SK-N-MC (cell line): ENCODE data around the gene STIL.

Experiments used
- DNase-seq: peaks from one replicate; pipeline ENCODE4 v3.0.0-alpha.2; 2011; ENCODE audit warnings: low read depth, low spot score
- H3K27ac ChIP-seq: fragments of 200-600 bp; sonication (generic); 2 replicates; pipeline ENCODE4 v1.5.1; 2016; ENCODE audit warnings: mixed run types
- H3K36me3 ChIP-seq: fragments of 200-600 bp; sonication (generic); 2 replicates; pipeline ENCODE4 v1.6.1; 2017; ENCODE audit warnings: antibody characterized with exemption, low read length, mixed read lengths; ENCODE audit not compliant: insufficient read depth
- H3K4me3 ChIP-seq: fragments of 200-600 bp; sonication (generic); 2 replicates; pipeline ENCODE4 v1.5.1; 2016
- H3K9ac ChIP-seq: fragments of 200-600 bp; sonication (generic); 2 replicates; pipeline ENCODE4 v1.8.0; 2017; ENCODE audit warnings: mixed run types, mixed read lengths; ENCODE audit not compliant: insufficient read length
- H3K9me3 ChIP-seq: fragments of 200-600 bp; sonication (generic); 2 replicates; pipeline ENCODE4 v1.6.1; 2017; ENCODE audit warnings: low read depth, mild to moderate bottlenecking, antibody characterized with exemption, low read length, moderate library complexity, mixed read lengths
- EZH2 ChIP-seq: fragments of 200-600 bp; sonication (generic); IDR thresholded peaks from one replicate; pipeline ENCODE4 v1.6.1; 2017; ENCODE audit warnings: antibody characterized with exemption
- FOXP2 ChIP-seq: optimal IDR thresholded peaks from 2 replicates; pipeline ENCODE3; 2011; ENCODE audit warnings: mild to moderate bottlenecking, moderate library complexity; ENCODE audit not compliant: insufficient read depth; ENCODE audit errors: extremely low read length, control extremely low read depth
- POLR2AphosphoS5 ChIP-seq: IDR thresholded peaks from 2 replicates; pipeline ENCODE4 v1.6.1; 2012; ENCODE audit warnings: mild to moderate bottlenecking, low read depth, low read length, borderline replicate concordance

STIL gene

DNA sequence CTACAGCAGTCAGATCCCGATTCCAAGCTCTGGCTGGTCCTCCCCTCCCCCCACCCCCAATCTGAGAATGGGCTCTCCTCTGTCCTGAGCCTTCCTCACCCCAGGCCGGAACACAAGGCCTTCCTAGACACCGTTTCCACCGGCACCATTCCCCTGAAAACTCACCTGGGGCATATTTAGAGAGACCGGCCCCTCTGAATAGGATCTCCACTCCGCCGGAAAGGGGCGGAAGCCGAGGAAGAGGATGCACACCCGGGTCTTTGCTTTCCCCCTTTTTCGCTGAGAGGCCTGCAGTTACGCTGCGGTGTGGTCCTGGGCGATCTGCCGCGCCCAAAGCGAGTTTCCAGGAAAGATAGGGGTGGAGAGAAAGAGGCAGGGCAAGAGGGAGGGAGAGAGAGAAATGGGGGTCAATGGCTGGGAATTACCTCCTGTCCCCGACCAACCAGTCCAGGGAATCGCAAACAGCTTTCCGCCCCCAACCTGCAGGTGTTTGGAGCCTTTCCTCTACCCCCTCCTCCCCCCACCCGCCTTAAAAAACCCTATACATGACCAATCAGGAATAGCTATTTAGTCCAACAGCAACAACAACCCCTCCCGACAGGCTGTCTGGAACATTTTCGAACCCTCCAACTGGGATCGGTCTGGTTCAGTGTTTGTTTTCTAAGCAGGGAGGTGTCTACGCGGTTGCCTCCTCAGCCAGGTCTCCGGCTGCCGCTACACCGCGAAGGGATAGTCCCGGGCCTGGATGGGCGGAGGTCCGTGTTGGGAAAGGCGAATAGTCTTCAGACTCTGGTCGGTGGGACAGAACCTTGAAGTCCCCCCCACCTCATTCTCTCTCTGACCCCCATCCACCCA, 84.7 kb downstream of the STIL start:
- H3K4me3 ChIP-seq, result no peak overlapping the region

DNA sequence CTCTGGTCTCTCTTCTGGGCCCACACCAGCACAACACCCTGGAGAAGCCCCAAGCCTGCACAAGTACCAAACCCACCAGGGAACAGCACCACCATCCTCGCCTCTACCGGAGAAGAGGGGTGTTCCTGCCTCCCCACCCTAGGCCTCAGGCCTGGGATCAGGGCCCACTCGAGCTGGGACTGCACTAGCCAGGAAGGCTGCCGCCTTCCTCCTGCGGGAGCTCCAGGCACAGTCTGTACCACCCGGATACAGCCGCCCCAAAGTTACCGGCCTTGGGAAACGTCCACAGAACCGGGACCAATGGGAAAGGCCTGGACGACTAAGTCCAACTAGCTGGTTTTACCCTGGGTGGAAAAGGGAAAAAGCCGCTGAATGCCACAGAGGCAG, 85.3 kb downstream of the STIL start:
- Histone ChIP-seq H3K4me3 (no peak overlapping the region), H3K9ac (no peak overlapping the region), H3K27ac (no peak overlapping the region), H3K36me3 (no peaks in the 10 kb centered on the region), H3K9me3 (no peaks in the 10 kb centered on the region)
- no peak for DNase-seq
- TF ChIP-seq POLR2AphosphoS5 (no peak), EZH2 (no peak), FOXP2 (no peak)

More for the DNA sequence above, 84.7 kb downstream of the STIL start:
- H3K9me3 ChIP-seq, result no peaks in the 10 kb centered on the region
- H3K36me3 ChIP-seq, result no peaks in the 10 kb centered on the region
- no peak overlapping the region for H3K27ac ChIP-seq
- DNase-seq, result no peak
- H3K9ac ChIP-seq, result no peak overlapping the region
- no peak for TF ChIP-seq EZH2
- TF ChIP-seq FOXP2, result no peak
- TF ChIP-seq POLR2AphosphoS5, result no peak

DNA sequence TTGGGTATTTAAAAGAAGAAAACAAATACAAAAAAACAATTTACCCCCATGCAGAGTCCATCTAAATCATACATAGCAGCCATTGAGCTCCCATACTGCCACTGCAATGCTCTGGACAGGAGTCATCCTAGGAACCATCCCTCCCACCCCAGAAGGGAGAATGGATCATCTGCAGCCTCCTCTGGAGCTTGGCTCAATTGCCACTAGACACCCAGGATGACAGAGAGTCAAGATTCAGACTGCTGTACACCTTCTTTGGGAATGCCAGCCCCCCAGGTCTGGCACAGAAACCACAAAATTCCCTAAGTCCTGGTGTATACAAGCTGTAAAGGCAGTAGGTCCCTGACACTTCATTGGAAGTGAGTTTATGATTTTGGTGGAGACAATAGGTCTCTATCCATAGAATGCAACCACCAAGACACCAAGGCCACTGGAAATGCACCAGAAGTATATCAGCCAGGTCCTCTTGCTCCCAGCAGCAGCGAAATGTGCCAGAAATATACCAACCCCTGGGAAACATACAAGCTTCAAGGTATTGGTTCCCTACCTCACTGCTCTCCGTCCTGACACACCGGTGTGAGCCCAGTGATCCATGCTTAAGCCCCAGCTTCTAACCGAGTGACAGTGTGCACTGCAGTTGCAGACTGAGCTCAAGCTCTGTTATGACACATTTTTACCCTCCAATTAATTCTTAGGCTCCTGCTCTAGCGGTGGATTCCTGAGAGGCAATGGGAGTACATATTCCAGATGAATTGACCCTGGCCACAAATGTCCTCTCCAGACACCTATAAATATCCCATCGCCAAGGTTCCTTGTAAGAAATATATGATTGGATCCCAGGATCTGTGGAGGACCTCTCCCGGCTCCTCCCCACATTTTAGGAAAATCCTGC, 86.4 kb downstream of the STIL start:
- TF ChIP-seq FOXP2, result no peak
- TF ChIP-seq POLR2AphosphoS5, result no peak
- TF ChIP-seq EZH2, result no peak
- no peak overlapping the region for H3K27ac ChIP-seq
- H3K36me3 ChIP-seq, result no peaks in the 10 kb centered on the region
- no peaks in the 10 kb centered on the region for H3K9me3 ChIP-seq
- DNase-seq, result no peak
- no peak overlapping the region for H3K4me3 ChIP-seq
- H3K9ac ChIP-seq, result no peak overlapping the region

DNA sequence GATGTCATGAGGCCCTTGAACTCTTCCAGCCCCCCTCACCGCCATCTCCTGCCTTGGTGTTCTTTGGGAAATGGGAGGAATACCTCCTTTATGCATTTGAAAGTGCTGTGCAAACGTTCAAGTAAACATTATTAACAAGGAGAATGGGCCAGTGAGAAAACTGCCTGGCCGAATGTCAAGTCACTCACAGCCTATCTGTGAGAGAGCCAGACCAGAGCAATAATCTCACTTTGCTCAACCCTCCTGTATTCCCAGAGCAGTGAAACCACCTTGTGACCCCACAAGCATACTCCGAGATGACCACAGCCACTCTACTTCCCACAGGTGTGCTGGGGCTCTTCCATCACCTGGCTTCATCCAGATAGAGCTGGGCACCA, 87.1 kb downstream of the STIL start:
- Histone ChIP-seq H3K4me3 (no peak overlapping the region), H3K9ac (no peak overlapping the region), H3K9me3 (no peaks in the 10 kb centered on the region), H3K36me3 (no peaks in the 10 kb centered on the region), H3K27ac (no peak overlapping the region)
- TF ChIP-seq POLR2AphosphoS5, result no peak
- TF ChIP-seq FOXP2, result no peak
- TF ChIP-seq EZH2, result no peak
- DNase-seq, result no peak

DNA sequence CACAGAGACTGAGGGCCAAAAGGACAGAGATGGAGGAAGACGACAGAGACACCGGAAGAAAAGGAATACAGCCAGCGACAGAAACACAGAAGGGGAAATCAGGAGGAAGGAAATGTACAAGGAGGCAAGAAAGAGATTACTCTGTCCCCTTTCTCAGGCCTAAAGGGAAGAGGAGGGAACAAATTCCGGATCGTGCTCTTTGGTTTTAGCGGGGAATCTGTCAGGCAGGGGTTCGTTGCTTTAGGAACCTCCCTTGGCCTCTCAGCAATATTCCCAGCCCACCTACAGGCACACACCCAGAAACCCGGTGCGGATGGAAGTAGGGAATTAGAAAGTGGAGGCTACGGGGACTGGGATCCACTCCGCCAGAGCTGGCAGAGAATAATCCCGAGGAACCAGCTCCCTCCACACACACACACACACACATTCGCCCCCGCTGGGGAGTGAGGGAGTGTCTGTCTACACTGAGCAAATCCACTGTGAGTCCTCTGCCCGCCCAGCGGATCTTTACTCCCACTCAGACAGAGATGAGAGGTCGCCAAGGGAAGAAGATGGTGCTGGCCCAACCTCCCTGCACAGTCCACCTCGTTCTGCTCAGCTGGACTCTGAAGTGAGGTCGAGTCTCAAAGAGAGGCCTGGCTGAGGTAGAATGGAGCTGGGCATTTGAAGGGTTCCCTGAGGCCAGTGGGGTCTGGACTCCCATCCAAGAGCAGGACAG, 87.7 kb downstream of the STIL start:
- DNase-seq, result no peak
- Histone ChIP-seq H3K27ac (no peak overlapping the region), H3K36me3 (no peaks in the 10 kb centered on the region), H3K4me3 (no peak overlapping the region), H3K9ac (no peak overlapping the region), H3K9me3 (no peaks in the 10 kb centered on the region)
- TF ChIP-seq POLR2AphosphoS5 (no peak), FOXP2 (no peak), EZH2 (no peak)

DNA sequence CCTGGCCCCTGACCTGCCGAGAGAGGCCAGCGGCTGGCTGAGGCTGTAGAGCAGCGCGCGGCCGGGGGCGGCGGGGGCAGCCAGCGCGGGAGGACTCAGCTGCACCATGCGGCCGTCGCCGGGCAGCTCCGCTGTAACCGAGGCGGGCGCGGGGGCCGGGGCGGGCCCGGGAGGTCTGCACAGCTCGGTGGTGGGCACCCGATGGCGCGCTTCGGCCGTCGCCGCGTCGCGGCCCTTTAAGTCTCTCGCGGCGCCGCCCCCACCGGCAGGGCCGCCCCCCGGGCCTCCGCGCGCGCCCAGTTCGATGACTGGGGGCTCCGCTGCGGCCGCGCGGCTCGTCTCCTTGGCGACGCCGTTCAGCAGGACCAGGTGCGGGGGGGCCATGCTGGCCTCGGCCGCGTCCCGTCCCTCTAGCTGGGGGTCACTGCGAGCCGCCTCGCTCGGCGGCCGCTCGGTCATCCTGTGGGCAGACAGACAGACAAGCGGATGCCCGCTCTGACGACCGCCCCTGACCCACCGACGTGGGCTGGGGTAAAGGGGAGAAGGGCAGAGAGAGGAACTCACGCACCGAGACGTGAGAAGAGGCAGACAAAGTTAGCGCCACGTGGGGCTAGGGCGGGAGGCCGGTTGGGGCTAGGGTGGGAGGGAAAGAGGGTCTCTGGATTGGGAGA, 88.4 kb downstream of the STIL start:
- peak overlapping the region; percentile 59 for H3K4me3 ChIP-seq
- no peak overlapping the region for H3K27ac ChIP-seq
- no peak for DNase-seq
- no peak overlapping the region for H3K9ac ChIP-seq
- H3K9me3 ChIP-seq, result no peaks in the 10 kb centered on the region
- H3K36me3 ChIP-seq, result no peaks in the 10 kb centered on the region
- no peak for TF ChIP-seq EZH2
- no peak for TF ChIP-seq POLR2AphosphoS5
- no peak for TF ChIP-seq FOXP2

DNA sequence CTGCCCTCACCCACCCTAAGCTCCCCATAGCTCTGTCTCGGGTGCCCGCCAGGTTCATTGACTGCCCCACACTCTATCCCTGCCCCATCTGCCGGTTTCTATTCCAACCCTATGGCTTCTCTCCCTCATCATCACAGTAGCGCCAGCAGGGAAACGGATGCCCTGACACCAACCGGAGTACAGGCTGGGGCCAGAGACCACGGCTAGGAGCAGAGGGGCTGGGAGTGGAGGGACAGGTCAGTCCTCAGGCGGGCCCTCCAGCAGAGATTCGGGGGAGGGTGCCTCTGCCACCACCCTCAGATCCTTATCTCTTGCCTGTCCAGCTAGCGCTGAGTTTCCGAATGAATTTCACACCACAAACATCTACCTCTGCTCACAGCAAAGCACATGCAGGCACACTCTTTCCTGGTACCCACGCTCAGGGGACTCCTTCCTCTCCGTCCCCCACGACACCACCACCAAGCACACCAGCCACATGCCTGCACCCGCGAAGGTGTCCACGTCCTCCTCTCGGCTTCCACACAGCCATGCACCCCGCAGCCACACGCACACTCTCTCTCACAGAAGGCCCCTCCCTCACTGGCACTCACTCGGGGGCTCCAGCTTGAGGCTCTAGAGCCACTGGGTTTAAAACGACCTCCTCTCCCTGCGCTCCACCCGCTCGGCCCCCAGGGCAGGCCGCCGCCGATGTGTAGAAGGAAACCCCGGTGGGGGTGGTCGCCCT, 89.1 kb downstream of the STIL start:
- Histone ChIP-seq H3K36me3 (no peaks in the 10 kb centered on the region), H3K27ac (no peak overlapping the region), H3K9me3 (no peaks in the 10 kb centered on the region), H3K4me3 (peak overlapping the region; percentile 59), H3K9ac (no peak overlapping the region)
- no peak for DNase-seq
- TF ChIP-seq EZH2, result no peak
- TF ChIP-seq FOXP2, result no peak
- no peak for TF ChIP-seq POLR2AphosphoS5
